Neural progenitor cell (in vitro differentiated cells): ENCODE data around the gene HTRA2.

Experiments
- CTCF ChIP-seq: fragments of 200-600 bp; sonication (generic); IDR thresholded peaks from 2 replicates; pipeline ENCODE4 v1.5.1; 2017; ENCODE audit warnings: antibody characterized with exemption, mild to moderate bottlenecking
- EZH2 ChIP-seq: fragments of 200-600 bp; sonication (generic); IDR thresholded peaks from 2 replicates; pipeline ENCODE4 v1.6.1; 2017; ENCODE audit warnings: antibody characterized with exemption, mild to moderate bottlenecking, moderate library complexity
- EZH2phosphoT487 ChIP-seq: fragments of 200-600 bp; sonication (generic); IDR thresholded peaks from 2 replicates; pipeline ENCODE4 v1.6.1; 2017; ENCODE audit warnings: antibody characterized with exemption

- TF ChIP-seq CTCF (no peak), EZH2 (no peak), EZH2phosphoT487 (no peak)
These were observed 26.4 kb downstream of the HTRA2 start for GRCh38 chr2:74556159-74556558.
